Hepatocyte (in vitro differentiated cells): ENCODE results near the gene ODF4. TPM values are rescaled to one million over a fixed set of nuclear protein-coding genes. Genes with fewer than 3 reads are reported as not detected.
A peak's percentile ranks its signal among the peaks of the same experiment; 100 is the strongest.

Source experiments
- DNase-seq: peaks from one replicate; pipeline ENCODE4 v3.0.0-alpha.2; 2016; ENCODE audit warnings: low spot score
- H2AFZ ChIP-seq: fragments of 200-600 bp; sonication (generic); 2 replicates; pipeline ENCODE4 v1.6.0; 2016; ENCODE audit warnings: antibody characterized with exemption, mild to moderate bottlenecking
- H3K27ac ChIP-seq: fragments of 200-600 bp; sonication (generic); 2 replicates; pipeline ENCODE4 v1.5.1; 2016; ENCODE audit warnings: mild to moderate bottlenecking
- H3K27me3 ChIP-seq: fragments of 200-600 bp; sonication (generic); 2 replicates; pipeline ENCODE4 v1.6.1; 2016
- H3K36me3 ChIP-seq: fragments of 200-600 bp; sonication (generic); replicated peaks from 2 replicates; pipeline ENCODE4 v1.5.1; 2016; ENCODE audit warnings: low read depth; ENCODE audit not compliant: insufficient read depth
- H3K4me1 ChIP-seq: fragments of 200-600 bp; sonication (generic); 2 replicates; pipeline ENCODE4 v1.5.1; 2016; ENCODE audit warnings: mild to moderate bottlenecking, moderate library complexity; ENCODE audit not compliant: insufficient read depth
- H3K4me2 ChIP-seq: fragments of 200-600 bp; sonication (generic); 2 replicates; pipeline ENCODE4 v1.6.0; 2016
- H3K4me3 ChIP-seq: fragments of 200-600 bp; sonication (generic); 2 replicates; pipeline ENCODE4 v1.5.1; 2016; ENCODE audit warnings: mild to moderate bottlenecking
- H3K79me2 ChIP-seq: fragments of 200-600 bp; sonication (generic); 2 replicates; pipeline ENCODE4 v1.6.0; 2017; ENCODE audit warnings: mild to moderate bottlenecking
- H3K9me2 ChIP-seq: fragments of 200-600 bp; sonication (generic); replicated peaks from 2 replicates; pipeline ENCODE4 v1.6.0; 2017; ENCODE audit warnings: mild to moderate bottlenecking; ENCODE audit not compliant: insufficient read depth
- H3K9me3 ChIP-seq: fragments of 200-600 bp; sonication (generic); 2 replicates; pipeline ENCODE4 v1.5.1; 2016; ENCODE audit warnings: low read depth, mild to moderate bottlenecking
- H4K20me1 ChIP-seq: fragments of 200-600 bp; sonication (generic); 2 replicates; pipeline ENCODE4 v1.6.0; 2016; ENCODE audit warnings: mild to moderate bottlenecking; ENCODE audit not compliant: insufficient read depth, poor library complexity, severe bottlenecking
- EZH2 ChIP-seq: fragments of 200-600 bp; sonication (generic); IDR thresholded peaks from 2 replicates; pipeline ENCODE4 v1.6.1; 2016; ENCODE audit warnings: antibody characterized with exemption, mild to moderate bottlenecking, borderline replicate concordance
- EZH2phosphoT487 ChIP-seq: fragments of 200-600 bp; sonication (generic); IDR thresholded peaks from one replicate; pipeline ENCODE4 v1.6.1; 2018; ENCODE audit warnings: antibody characterized with exemption, mild to moderate bottlenecking, low read depth, moderate library complexity; ENCODE audit not compliant: unreplicated experiment, severe bottlenecking
- WGBS: methylation state at CpG from one replicate; pipeline ENCODE4 v1.1.6; 2016; ENCODE audit warnings: low lambda C conversion rate; ENCODE audit errors: missing lambda C conversion rate; 5-methylcytosine and 5-hydroxymethylcytosine counted together
- polyA plus RNA-seq: library from polyadenylated mRNA; unstranded; fragments of >200 nt; fragmentation: Nextera tagmentation; extraction: Ambion mirVana; gene quantifications from 2 replicates; pipeline ENCODE4 v1.2.1, GENCODE V29; 2016
- total RNA-seq: library from RNA; depleted of rRNA; stranded (reverse); fragments of >200 nt; gene quantifications from 2 replicates; pipeline ENCODE4 v1.2.3, GENCODE V29; 2014
- TF ChIP-seq, protein P1 (sequence below): fragments of 200-600 bp; sonication (generic); IDR thresholded peaks from 2 replicates; pipeline ENCODE4 v1.5.1; 2016; ENCODE audit warnings: antibody characterized with exemption, mild to moderate bottlenecking; ENCODE audit not compliant: poor library complexity

Gene ODF4
- total and polyA plus RNA-seq, 2 experiments from 2014 or later = not detected

DNA sequence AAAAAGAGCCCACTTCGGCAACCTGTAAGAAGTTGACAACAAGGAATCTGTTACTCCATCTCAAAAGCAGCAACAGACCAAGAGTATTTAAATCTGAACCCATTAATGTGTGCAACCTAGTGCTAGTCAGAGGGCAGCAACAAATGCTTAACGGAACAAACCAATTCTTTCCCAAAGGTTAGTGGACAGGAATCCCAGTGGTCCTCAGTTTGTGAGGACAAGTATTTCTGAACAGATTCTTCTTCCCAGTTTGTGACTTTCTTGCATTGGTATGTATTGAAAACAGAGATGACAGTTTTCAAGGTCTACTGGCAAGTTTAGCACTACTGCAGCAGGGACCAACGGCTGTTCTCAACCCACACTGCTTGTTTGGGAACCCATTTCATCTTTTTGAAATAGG lies 40.4 kb downstream of the ODF4 start:
- Histone ChIP-seq H3K36me3 (peaks cover 16% of the 10 kb centered on the region), H3K9me2 (no peaks in the 10 kb centered on the region), H3K9me3 (no peaks in the 10 kb centered on the region), H3K4me3 (no peak overlapping the region), H3K27ac (no peak overlapping the region), H3K4me1 (peaks cover 32% of the 10 kb centered on the region), H4K20me1 (peaks cover 29% of the 10 kb centered on the region), H2AFZ (no peak overlapping the region), H3K4me2 (peak overlapping the region; percentile 77), H3K79me2 (peaks cover 50% of the 10 kb centered on the region), H3K27me3 (no peaks in the 10 kb centered on the region)
- WGBS = 83% methylated on average over 3 of the region's 3 CpGs
- TF ChIP-seq EZH2 (no peak), EZH2phosphoT487 (no peak)
- TF ChIP-seq, protein P1, sequence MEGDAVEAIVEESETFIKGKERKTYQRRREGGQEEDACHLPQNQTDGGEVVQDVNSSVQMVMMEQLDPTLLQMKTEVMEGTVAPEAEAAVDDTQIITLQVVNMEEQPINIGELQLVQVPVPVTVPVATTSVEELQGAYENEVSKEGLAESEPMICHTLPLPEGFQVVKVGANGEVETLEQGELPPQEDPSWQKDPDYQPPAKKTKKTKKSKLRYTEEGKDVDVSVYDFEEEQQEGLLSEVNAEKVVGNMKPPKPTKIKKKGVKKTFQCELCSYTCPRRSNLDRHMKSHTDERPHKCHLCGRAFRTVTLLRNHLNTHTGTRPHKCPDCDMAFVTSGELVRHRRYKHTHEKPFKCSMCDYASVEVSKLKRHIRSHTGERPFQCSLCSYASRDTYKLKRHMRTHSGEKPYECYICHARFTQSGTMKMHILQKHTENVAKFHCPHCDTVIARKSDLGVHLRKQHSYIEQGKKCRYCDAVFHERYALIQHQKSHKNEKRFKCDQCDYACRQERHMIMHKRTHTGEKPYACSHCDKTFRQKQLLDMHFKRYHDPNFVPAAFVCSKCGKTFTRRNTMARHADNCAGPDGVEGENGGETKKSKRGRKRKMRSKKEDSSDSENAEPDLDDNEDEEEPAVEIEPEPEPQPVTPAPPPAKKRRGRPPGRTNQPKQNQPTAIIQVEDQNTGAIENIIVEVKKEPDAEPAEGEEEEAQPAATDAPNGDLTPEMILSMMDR = no peak
- no peak for DNase-seq

DNA sequence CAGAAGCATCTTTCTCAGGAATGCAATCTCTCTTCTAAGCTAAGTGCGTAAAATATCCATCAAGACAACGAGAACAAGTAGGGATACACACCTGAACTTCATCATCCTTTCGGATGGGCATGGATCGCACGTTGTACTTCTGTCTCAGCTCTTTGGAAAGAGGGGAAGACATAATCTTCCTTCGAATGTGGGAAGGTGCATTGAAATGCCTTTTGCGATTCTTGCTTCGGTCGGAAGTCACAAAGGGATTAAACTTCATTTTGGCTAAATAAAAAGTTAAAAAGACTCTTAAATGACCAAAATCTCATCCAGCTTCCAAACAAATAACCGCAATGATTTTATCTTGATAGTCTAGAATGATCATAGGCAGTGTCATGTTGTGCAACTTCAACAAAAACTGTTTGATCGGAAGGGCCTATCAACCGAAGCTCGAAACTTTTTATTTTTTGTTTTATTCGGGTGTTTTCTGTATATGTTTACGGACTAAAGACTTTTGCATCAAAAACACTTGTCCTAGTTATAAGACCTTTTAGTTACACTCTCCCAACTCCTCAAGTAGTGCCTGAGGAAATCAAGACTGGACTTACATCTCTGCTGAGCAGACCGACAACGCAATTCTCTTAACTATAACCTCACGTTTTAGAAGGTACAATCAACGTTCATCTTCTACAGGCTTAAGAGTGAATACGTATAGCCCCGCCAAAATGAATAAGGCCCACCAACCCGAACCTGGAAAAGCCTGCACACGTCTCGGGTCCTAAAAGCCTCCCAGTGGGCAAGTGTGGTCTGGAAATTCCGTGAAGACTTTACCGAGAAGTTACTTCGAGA lies 42.6 kb downstream of the ODF4 start:
- 16% methylated on average over 27 of the region's 27 CpGs for WGBS
- Histone ChIP-seq H3K79me2 (peaks cover 44% of the 10 kb centered on the region), H3K4me2 (peak overlapping the region; percentile 77), H3K9me2 (no peaks in the 10 kb centered on the region), H3K36me3 (peaks cover 11% of the 10 kb centered on the region), H3K9me3 (no peaks in the 10 kb centered on the region), H2AFZ (no peak overlapping the region), H3K4me3 (peak overlapping the region; percentile 40), H4K20me1 (peaks cover 29% of the 10 kb centered on the region), H3K27ac (peak overlapping the region; percentile 82), H3K4me1 (peaks cover 27% of the 10 kb centered on the region), H3K27me3 (no peaks in the 10 kb centered on the region)
- DNase-seq = no peak
- TF ChIP-seq EZH2phosphoT487 (no peak), EZH2 (no peak)
- TF ChIP-seq, protein P1 = no peak

DNA sequence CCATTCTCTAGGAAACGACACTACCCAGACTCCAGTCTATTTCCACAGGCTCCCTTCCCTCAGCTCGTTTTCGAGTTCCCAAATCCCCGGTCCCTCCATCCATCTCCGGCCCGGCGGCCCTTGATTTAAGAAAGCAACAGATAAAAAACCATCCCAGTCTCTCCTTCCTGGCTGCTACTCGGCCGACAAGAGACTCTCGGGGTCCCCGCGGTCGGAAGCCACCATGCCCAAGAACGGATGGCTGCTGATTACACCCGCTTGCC lies 43.2 kb downstream of the ODF4 start:
- peak overlapping the region; percentile 77 for H3K4me2 ChIP-seq
- H3K36me3 ChIP-seq = peaks cover 10% of the 10 kb centered on the region
- no peak for DNase-seq
- peaks cover 44% of the 10 kb centered on the region for H3K79me2 ChIP-seq
- H3K27ac ChIP-seq = peak overlapping the region; percentile 82
- H4K20me1 ChIP-seq = peaks cover 29% of the 10 kb centered on the region
- peak overlapping the region; percentile 40 for H3K4me3 ChIP-seq
- no peak overlapping the region for H2AFZ ChIP-seq
- under 1% methylated on average over 15 of the region's 15 CpGs for WGBS
- peaks cover 27% of the 10 kb centered on the region for H3K4me1 ChIP-seq
- H3K27me3 ChIP-seq = no peaks in the 10 kb centered on the region
- TF ChIP-seq EZH2phosphoT487 (no peak), EZH2 (no peak)
- TF ChIP-seq, protein P1 = no peak
- no peaks in the 10 kb centered on the region for H3K9me3 ChIP-seq
- no peaks in the 10 kb centered on the region for H3K9me2 ChIP-seq
